ENCODE measurements around the gene WBP1L.

- TF ChIP-seq POLR2AphosphoS5 (IDR thresholded peaks at IDR 0.05) (no peak), CTCF (IDR thresholded peaks at IDR 0.05) (no peak), POLR2A (IDR thresholded peaks at IDR 0.05) (no peak)
These were observed 23.8 kb downstream of the WBP1L start for GRCh38 chr10:102767428-102768160.
